ENCODE data around the gene DHRSX. TPM values are rescaled to one million over a fixed set of nuclear protein-coding genes. Genes with fewer than 3 reads are reported as not detected.
A peak's percentile ranks its signal among the peaks of the same experiment; 100 is the strongest.

Gene DHRSX
- total RNA-seq, 2 donors from 2014 or later, result 14.8 to 46.5 TPM

GRCh38 chrX:2342281-2342688 lies 158.5 kb downstream of the DHRSX start:
- TF ChIP-seq CTCF (IDR thresholded peaks at IDR 0.05) (no peak), POLR2A (IDR thresholded peaks at IDR 0.05) (no peak)
- Histone ChIP-seq H3K36me3 (replicated peaks in 1 of 2; ENCODE audit: insufficient read depth in 1 of 2, low read depth in 2 of 2) (no peaks in the 10 kb centered on the region), H3K27ac (no peak overlapping the region), H3K4me1 (peaks cover 7% of the 10 kb centered on the region), H3K9me3 (no peaks in the 10 kb centered on the region), H3K27me3 (no peaks in the 10 kb centered on the region), H3K4me3 (no peak overlapping the region)
- no peak for DNase-seq
- intact Hi-C loops (cut with DNase I), result no loop called here
- 70 to 77% methylated on average over 9 of the region's 9 CpGs for WGBS, 2 donors
- ATAC-seq, result no peak

GRCh38 chrX:2340991-2341390 lies 159.8 kb downstream of the DHRSX start:
- Histone ChIP-seq H3K9me3 (no peaks in the 10 kb centered on the region), H3K4me1 (peaks cover 7% of the 10 kb centered on the region), H3K27me3 (no peaks in the 10 kb centered on the region), H3K4me3 (no peak overlapping the region), H3K27ac (peak overlapping the region in 1 of 4 donors; percentile 34), H3K36me3 (replicated peaks in 1 of 2; ENCODE audit: insufficient read depth in 1 of 2, low read depth in 2 of 2) (no peaks in the 10 kb centered on the region)
- TF ChIP-seq POLR2A (IDR thresholded peaks at IDR 0.05) (no peak), CTCF (IDR thresholded peaks at IDR 0.05) (no peak)
- no peak for DNase-seq
- WGBS, 2 donors, result 95 to 98% methylated on average over 6 to 7 of the region's 7 CpGs
- no peak for ATAC-seq
- intact Hi-C loops (cut with DNase I), result no loop called here

- TF ChIP-seq CTCF (IDR thresholded peaks at IDR 0.05), result no peak
- TF ChIP-seq POLR2A (IDR thresholded peaks at IDR 0.05), result no peak
- no peaks in the 10 kb centered on the region for H3K9me3 ChIP-seq
- no peak for ATAC-seq
- H3K4me1 ChIP-seq, result no peaks in the 10 kb centered on the region
- no peak overlapping the region for H3K27ac ChIP-seq
- H3K27me3 ChIP-seq, result no peaks in the 10 kb centered on the region
- no peak overlapping the region for H3K4me3 ChIP-seq
- H3K36me3 ChIP-seq (replicated peaks in 1 of 2; ENCODE audit: insufficient read depth in 1 of 2, low read depth in 2 of 2), result no peaks in the 10 kb centered on the region
- DNase-seq, result no peak
- intact Hi-C loops (cut with DNase I), result no loop called here
- WGBS, 2 donors, result 98% methylated on average over 6 to 7 of the region's 7 CpGs
Measured at GRCh38 chrX:2336181-2336580, 164.6 kb downstream of the DHRSX start.

GRCh38 chrX:2334237-2334636 lies 166.5 kb downstream of the DHRSX start:
- H3K4me1 ChIP-seq, result no peaks in the 10 kb centered on the region
- TF ChIP-seq CTCF (IDR thresholded peaks at IDR 0.05), result no peak
- no peak for TF ChIP-seq POLR2A (IDR thresholded peaks at IDR 0.05)
- no peak for ATAC-seq
- H3K4me3 ChIP-seq, result no peak overlapping the region
- 88 to 96% methylated on average over 9 of the region's 9 CpGs for WGBS, 2 donors
- H3K27me3 ChIP-seq, result no peaks in the 10 kb centered on the region
- no peaks in the 10 kb centered on the region for H3K36me3 ChIP-seq (replicated peaks in 1 of 2; ENCODE audit: insufficient read depth in 1 of 2, low read depth in 2 of 2)
- H3K27ac ChIP-seq, result no peak overlapping the region
- no peak for DNase-seq
- H3K9me3 ChIP-seq, result no peaks in the 10 kb centered on the region
- intact Hi-C loops (cut with DNase I), result no loop called here

- TF ChIP-seq CTCF (IDR thresholded peaks at IDR 0.05) (no peak), POLR2A (IDR thresholded peaks at IDR 0.05) (no peak)
- Histone ChIP-seq H3K4me1 (no peaks in the 10 kb centered on the region), H3K27ac (no peak overlapping the region), H3K9me3 (no peaks in the 10 kb centered on the region), H3K4me3 (no peak overlapping the region), H3K36me3 (replicated peaks in 1 of 2; ENCODE audit: insufficient read depth in 1 of 2, low read depth in 2 of 2) (no peaks in the 10 kb centered on the region), H3K27me3 (no peaks in the 10 kb centered on the region)
- ATAC-seq, result no peak
- 83 to 84% methylated on average over 4 of the region's 4 CpGs for WGBS, 2 donors
- DNase-seq, result no peak
- intact Hi-C loops (cut with DNase I), result no loop called here
Measured at GRCh38 chrX:2332252-2332651, 168.5 kb downstream of the DHRSX start.
